Raji (cell line): Measurements from ENCODE around the gene TELO2.

ENCODE experiments used
- POLR2A ChIP-seq: IDR thresholded peaks from 2 replicates; pipeline ENCODE4 v1.6.1; 2011; ENCODE audit warnings: low read depth, low read length, control low read depth; ENCODE audit not compliant: insufficient read depth

The TELO2 gene

DNA sequence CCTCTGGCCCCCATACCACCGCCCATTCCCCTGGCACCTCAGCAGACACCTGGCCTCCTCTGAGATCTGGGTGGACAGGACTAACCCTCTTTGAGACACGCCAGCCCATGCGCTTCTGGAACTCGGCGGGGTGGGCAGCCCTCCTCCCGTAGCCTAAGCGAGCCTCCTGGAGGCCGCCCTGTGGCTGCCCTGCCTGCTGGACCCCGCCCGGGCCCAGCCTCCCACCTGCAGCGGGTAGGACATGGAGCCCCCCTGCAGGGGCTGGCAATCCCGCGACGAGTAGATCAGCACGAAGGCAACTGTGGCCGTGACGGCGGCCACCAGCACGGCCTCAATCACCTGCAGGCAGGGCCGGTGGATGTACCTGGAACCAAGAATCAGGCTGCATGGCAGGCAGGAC lies 40.6 kb upstream of the TELO2 start:
- TF ChIP-seq POLR2A: no peak

DNA sequence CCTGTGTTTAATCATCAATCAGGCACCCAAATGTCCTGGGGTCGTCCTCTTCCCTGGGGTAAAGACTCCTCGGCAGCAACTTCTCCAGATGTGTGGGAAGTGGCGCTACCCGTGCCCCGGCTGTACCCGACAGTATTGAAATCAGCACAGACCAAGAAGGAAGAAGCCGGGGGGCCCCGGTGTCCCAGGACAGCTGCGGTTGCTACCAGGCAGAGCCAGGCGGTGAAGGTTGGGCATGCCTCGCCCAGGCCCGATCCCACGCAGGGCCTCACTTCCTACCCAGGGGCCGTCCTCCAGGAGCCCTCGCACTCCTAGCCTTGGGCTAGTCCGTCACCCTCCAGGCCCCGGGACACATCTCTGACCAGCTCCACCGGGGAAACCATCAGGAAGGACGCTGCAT lies 39.8 kb upstream of the TELO2 start:
- TF ChIP-seq POLR2A: no peak

GRCh38 chr16:1454561-1454960 lies 38.6 kb upstream of the TELO2 start:
- no peak for TF ChIP-seq POLR2A

GRCh38 chr16:1455190-1456171 lies 37.7 kb upstream of the TELO2 start:
- TF ChIP-seq POLR2A: no peak

DNA sequence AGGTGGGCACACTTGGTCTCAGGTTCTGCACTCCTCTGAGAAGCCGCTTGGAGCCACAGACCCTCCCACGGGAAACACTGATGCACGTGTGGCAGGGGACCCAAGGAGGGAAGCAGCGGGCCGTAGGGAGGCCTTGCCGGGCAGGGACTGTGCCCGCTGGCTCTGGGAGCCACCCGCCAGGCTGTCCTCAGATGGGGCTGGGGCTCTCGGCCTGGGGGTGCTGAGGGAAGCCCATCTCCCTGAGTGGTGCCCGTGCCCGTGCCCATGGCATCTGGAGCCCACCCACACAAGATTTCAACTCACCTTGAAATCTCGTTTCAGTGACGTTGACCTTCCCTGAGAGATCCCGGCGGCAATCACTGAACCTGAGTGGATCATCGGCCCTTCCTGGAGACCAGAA lies 36.2 kb upstream of the TELO2 start:
- no peak for TF ChIP-seq POLR2A

DNA sequence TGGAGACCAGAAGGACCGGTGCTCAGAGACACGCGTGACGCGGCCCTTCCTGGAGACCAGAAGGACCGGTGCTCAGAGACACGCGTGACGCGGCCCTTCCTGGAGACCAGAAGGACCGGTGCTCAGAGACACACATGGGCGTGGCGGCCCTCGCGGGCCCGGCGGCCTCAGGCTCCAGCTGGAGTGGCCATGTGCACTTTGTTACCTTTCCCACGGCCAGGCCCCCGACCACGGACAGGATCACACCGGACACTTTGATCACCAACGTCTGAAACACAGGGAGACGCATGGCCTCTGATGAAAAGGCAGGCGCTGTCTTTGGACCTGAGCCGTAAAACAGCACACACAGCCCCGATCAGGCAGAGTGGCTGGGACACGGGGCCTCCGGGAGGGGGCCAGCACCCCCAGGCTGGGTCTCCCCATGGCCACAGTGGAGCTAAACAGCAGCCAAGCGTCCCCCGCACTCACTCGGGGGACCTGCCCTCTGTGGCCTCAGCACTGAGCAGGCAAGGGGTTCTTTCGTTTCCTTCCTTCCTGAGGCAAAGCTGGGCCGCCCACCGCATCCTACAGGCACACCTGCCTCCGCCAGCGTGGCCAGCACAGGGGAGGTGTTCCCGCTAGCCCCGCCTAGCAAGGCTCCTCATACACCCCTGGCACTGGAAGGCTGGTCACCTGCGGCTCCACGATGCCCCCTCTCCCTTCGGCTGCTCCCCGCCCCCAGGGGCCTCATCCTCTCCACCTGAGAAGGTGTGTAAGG lies 35.5 kb upstream of the TELO2 start:
- no peak for TF ChIP-seq POLR2A

- TF ChIP-seq POLR2A: no peak
These were observed 34.7 kb upstream of the TELO2 start for GRCh38 chr16:1458336-1458976.

- no peak for TF ChIP-seq POLR2A
These were observed 34.2 kb upstream of the TELO2 start for GRCh38 chr16:1458977-1459341.

DNA sequence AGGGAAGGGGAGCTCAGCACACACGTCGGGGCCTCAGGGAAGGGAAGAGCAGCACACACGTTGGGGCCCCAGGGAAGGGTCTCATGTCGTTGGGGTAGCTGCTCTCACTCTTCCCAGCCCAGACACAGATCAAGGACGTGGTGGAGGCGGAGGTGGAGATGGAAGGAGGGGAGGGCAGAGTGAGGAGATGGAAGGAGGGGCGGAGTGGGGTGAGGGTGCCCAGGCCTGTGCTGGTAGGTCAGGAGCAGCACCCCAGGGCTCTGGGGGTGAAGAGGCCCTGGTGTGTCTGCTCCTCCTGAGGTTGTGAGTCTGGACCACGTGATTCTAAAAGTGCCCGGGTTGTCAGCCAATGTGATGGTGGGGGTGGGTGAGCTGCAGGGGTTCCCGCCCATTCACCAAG lies 33.2 kb upstream of the TELO2 start:
- no peak for TF ChIP-seq POLR2A

- TF ChIP-seq POLR2A: no peak
These were observed 32.5 kb upstream of the TELO2 start for GRCh38 chr16:1460602-1461138.

DNA sequence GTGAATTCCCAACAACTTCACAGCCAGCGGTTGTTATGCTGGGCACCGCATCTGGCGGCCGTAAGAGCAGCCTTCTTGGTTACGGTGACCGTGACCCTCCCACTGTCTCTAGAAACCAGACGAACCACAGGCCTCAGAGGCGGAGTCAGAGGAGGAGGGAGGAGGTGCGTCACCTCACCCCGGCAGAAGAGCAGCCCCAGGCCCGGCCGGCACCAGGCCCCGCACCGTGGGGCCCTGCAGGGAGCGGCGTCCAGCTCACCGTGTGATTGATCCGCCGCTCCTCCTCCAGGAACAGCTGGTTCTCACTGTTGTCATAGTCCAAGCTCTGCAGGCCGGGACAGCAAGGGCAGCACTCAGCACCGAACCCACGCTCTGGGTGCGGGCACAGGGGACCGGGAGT lies 32.0 kb upstream of the TELO2 start:
- TF ChIP-seq POLR2A: no peak

GRCh38 chr16:1464196-1464893 lies 28.8 kb upstream of the TELO2 start:
- TF ChIP-seq POLR2A: no peak

DNA sequence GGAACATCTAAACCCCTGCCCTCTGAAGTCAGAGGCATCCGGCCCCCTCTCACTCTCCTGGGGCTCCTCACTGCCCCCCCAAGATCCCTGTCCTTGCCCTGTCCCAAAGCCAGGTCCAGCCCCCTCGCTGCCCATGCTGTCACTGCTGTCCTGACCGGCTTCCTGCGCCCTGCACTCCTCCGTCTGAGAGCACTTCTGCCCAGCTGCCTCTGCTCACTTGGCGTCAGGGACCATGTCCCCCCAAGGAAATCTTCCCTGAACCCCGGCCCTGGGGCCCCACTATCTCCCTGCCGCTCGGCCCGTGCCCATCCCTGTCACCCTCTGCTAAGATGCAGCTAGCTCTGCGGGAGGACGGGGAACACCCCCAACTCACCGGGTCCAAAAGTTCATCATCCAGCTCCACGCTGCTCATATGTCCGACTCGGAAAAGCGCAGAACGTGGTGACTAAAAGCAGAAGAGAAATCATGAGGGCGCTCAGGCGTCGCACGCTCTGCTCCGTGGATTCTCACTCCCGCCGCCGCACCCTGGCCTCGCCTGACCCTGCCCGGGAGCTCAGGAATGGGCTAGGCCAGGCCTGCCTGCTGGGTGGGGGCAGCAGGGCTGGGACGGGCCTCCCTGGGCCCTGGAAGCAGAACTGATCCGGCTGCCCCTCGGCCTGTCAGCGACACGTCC lies 28.1 kb upstream of the TELO2 start:
- no peak for TF ChIP-seq POLR2A

DNA sequence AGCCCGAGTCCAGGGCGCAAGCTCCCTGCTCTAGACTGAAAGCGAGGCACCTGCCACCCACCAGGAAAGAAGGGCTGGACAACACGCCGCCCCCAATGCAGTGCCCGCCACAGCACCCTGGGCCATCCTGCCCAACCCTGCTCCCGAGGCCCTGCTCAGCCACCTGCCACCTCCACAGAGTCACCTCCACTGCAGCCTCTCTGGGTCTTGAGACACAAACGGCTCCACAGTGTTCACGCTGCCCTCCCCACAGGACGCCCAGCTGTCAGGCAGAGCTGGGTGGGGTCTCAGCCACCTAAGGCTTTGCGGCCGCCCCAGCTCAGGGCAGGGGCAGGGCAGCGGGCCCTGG lies 27.6 kb upstream of the TELO2 start:
- no peak for TF ChIP-seq POLR2A
